ENCODE results near the gene SMARCAL1.

DNA sequence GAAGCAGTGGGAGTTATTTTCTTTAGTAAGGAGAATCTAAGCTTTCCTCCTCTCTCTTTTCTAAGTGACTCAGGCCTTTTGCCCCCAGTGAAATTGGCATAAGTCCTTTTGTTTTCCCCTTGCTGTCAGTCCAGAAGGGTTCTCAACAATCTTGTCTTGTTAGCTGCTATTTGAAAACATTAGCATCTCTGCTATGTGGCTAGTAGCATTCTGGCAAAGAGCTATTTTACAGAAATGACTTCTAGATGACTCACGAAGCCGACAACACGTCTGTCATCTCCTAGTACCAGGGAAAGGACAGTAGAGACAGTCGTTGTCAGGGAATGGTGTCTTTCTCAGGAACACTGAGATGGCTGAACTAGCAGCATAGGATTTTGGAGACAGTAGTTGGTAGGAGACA, 14.7 kb downstream of the SMARCAL1 start:
- TF ChIP-seq, protein P1, sequence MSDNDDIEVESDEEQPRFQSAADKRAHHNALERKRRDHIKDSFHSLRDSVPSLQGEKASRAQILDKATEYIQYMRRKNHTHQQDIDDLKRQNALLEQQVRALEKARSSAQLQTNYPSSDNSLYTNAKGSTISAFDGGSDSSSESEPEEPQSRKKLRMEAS (IDR thresholded peaks at IDR 0.05): no peak
- TF ChIP-seq EP300 (IDR thresholded peaks at IDR 0.05; ENCODE audit: borderline replicate concordance): no peak
- TF ChIP-seq, protein P2, sequence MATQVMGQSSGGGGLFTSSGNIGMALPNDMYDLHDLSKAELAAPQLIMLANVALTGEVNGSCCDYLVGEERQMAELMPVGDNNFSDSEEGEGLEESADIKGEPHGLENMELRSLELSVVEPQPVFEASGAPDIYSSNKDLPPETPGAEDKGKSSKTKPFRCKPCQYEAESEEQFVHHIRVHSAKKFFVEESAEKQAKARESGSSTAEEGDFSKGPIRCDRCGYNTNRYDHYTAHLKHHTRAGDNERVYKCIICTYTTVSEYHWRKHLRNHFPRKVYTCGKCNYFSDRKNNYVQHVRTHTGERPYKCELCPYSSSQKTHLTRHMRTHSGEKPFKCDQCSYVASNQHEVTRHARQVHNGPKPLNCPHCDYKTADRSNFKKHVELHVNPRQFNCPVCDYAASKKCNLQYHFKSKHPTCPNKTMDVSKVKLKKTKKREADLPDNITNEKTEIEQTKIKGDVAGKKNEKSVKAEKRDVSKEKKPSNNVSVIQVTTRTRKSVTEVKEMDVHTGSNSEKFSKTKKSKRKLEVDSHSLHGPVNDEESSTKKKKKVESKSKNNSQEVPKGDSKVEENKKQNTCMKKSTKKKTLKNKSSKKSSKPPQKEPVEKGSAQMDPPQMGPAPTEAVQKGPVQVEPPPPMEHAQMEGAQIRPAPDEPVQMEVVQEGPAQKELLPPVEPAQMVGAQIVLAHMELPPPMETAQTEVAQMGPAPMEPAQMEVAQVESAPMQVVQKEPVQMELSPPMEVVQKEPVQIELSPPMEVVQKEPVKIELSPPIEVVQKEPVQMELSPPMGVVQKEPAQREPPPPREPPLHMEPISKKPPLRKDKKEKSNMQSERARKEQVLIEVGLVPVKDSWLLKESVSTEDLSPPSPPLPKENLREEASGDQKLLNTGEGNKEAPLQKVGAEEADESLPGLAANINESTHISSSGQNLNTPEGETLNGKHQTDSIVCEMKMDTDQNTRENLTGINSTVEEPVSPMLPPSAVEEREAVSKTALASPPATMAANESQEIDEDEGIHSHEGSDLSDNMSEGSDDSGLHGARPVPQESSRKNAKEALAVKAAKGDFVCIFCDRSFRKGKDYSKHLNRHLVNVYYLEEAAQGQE (IDR thresholded peaks at IDR 0.05; ENCODE audit: low read depth): no peak
- no peak for TF ChIP-seq TAF1 (IDR thresholded peaks at IDR 0.05; ENCODE audit: low read depth)
- TF ChIP-seq YY1 (IDR thresholded peaks at IDR 0.05; ENCODE audit: low read depth): no peak
- TF ChIP-seq CEBPB (IDR thresholded peaks at IDR 0.05): no peak
- TF ChIP-seq RAD21 (IDR thresholded peaks at IDR 0.05; ENCODE audit: low read depth): no peak
- TF ChIP-seq, protein P3, sequence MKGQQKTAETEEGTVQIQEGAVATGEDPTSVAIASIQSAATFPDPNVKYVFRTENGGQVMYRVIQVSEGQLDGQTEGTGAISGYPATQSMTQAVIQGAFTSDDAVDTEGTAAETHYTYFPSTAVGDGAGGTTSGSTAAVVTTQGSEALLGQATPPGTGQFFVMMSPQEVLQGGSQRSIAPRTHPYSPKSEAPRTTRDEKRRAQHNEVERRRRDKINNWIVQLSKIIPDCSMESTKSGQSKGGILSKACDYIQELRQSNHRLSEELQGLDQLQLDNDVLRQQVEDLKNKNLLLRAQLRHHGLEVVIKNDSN (IDR thresholded peaks at IDR 0.05): no peak
- TF ChIP-seq NFIC (IDR thresholded peaks at IDR 0.05): no peak
- no peak for TF ChIP-seq TEAD4 (IDR thresholded peaks at IDR 0.05)
- no peak for TF ChIP-seq CREB1 (IDR thresholded peaks at IDR 0.05; ENCODE audit: low read depth)

Measured in Ishikawa (cell line).